ENCODE data around the gene CD52. TPM values are rescaled to one million over a fixed set of nuclear protein-coding genes. Genes with fewer than 3 reads are reported as not detected.
"Not testable (repeated sequence)": the region's sequence is repeated elsewhere in the genome, so short reads cannot be mapped to it uniquely, and the experiment has no call there.

CD52 gene
- total RNA-seq, 2 donors from 2014 or later: 2.7 TPM; not detected in 1

GRCh38 chr1:26289158-26290059, 28.3 kb upstream of the CD52 start:
- Histone ChIP-seq H3K4me3 (no peak overlapping the region), H3K27me3 (replicated peaks; ENCODE audit: insufficient read depth) (no peaks in the 10 kb centered on the region), H3K36me3 (no peaks in the 10 kb centered on the region), H3K4me1 (ENCODE audit: control insufficient read depth in 1 of 2, low read depth in 2 of 2) (peaks cover 17 to 18% of the 10 kb centered on the region in 2 donors), H3K27ac (peak overlapping the region in 1 of 2 donors; percentile 40), H3K9me3 (no peaks in the 10 kb centered on the region)
- ATAC-seq (ENCODE audit: insufficient number of reproducible peaks, low FRiP score, low read depth) (no peak), DNase-seq (ENCODE audit: low spot score) (no peak)
- TF ChIP-seq CTCF (IDR thresholded peaks at IDR 0.05): no peak

GRCh38 chr1:26290122-26290881, 27.5 kb upstream of the CD52 start:
- no peaks in the 10 kb centered on the region for H3K36me3 ChIP-seq
- peak overlapping the region in 1 of 2 donors; percentile 60 for H3K27ac ChIP-seq
- ATAC-seq (ENCODE audit: insufficient number of reproducible peaks, low FRiP score, low read depth) (no peak), DNase-seq (ENCODE audit: low spot score) (no peak)
- no peak overlapping the region for H3K4me3 ChIP-seq
- no peaks in the 10 kb centered on the region for H3K9me3 ChIP-seq
- no peaks in the 10 kb centered on the region for H3K27me3 ChIP-seq (replicated peaks; ENCODE audit: insufficient read depth)
- TF ChIP-seq CTCF (IDR thresholded peaks at IDR 0.05): no peak
- H3K4me1 ChIP-seq (ENCODE audit: control insufficient read depth in 1 of 2, low read depth in 2 of 2): peaks cover 8 to 10% of the 10 kb centered on the region in 2 donors

- no peaks in the 10 kb centered on the region for H3K9me3 ChIP-seq
- H3K4me1 ChIP-seq (ENCODE audit: control insufficient read depth in 1 of 2, low read depth in 2 of 2): peaks cover 5 to 10% of the 10 kb centered on the region in 2 donors
- peak overlapping the region in 1 of 2 donors; percentile 60 for H3K27ac ChIP-seq
- H3K4me3 ChIP-seq: no peak overlapping the region
- DNase-seq (ENCODE audit: low spot score) (no peak), ATAC-seq (ENCODE audit: insufficient number of reproducible peaks, low FRiP score, low read depth) (no peak)
- H3K27me3 ChIP-seq (replicated peaks; ENCODE audit: insufficient read depth): no peaks in the 10 kb centered on the region
- no peak for TF ChIP-seq CTCF (IDR thresholded peaks at IDR 0.05)
- H3K36me3 ChIP-seq: no peaks in the 10 kb centered on the region
Observed at GRCh38 chr1:26290882-26291261, 26.9 kb upstream of the CD52 start.

DNA sequence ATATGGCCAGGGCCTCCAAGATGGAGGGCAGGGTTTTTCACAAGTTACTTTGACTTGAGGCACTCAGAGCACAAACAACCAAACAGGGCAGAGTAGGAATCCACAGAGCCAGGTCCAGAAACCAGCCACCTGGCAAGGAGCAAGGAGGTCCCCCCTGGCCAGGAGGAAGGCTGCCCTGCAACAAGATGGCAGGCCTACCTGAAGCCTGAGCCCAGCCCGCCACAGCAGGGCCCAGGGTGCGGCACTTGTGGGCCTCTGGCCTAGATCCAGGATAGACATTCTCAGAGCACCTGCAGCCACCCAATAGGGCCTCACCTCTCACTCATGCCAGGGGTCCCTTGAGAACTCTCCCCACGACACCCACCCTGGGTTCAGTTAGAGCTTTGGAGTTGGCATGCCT, 26.3 kb upstream of the CD52 start:
- no peak overlapping the region for H3K4me3 ChIP-seq
- H3K4me1 ChIP-seq (ENCODE audit: control insufficient read depth in 1 of 2, low read depth in 2 of 2): peaks cover 3 to 10% of the 10 kb centered on the region in 2 donors
- H3K27ac ChIP-seq: no peak overlapping the region
- ATAC-seq (ENCODE audit: insufficient number of reproducible peaks, low FRiP score, low read depth) (no peak), DNase-seq (ENCODE audit: low spot score) (no peak)
- no peaks in the 10 kb centered on the region for H3K27me3 ChIP-seq (replicated peaks; ENCODE audit: insufficient read depth)
- TF ChIP-seq CTCF (IDR thresholded peaks at IDR 0.05): no peak
- H3K36me3 ChIP-seq: no peaks in the 10 kb centered on the region
- H3K9me3 ChIP-seq: no peaks in the 10 kb centered on the region

GRCh38 chr1:26291939-26292338, 25.8 kb upstream of the CD52 start:
- no peaks in the 10 kb centered on the region for H3K27me3 ChIP-seq (replicated peaks; ENCODE audit: insufficient read depth)
- H3K36me3 ChIP-seq: no peaks in the 10 kb centered on the region
- ATAC-seq (ENCODE audit: insufficient number of reproducible peaks, low FRiP score, low read depth) (no peak), DNase-seq (ENCODE audit: low spot score) (no peak)
- H3K4me1 ChIP-seq (ENCODE audit: control insufficient read depth in 1 of 2, low read depth in 2 of 2): peaks cover 0 to 8% of the 10 kb centered on the region in 2 donors
- no peaks in the 10 kb centered on the region for H3K9me3 ChIP-seq
- TF ChIP-seq CTCF (IDR thresholded peaks at IDR 0.05): no peak
- no peak overlapping the region for H3K4me3 ChIP-seq
- no peak overlapping the region for H3K27ac ChIP-seq

- H3K27me3 ChIP-seq (replicated peaks; ENCODE audit: insufficient read depth); H3K9me3 ChIP-seq; H3K4me1 ChIP-seq (ENCODE audit: control insufficient read depth in 1 of 2, low read depth in 2 of 2); DNase-seq (ENCODE audit: low spot score); H3K36me3 ChIP-seq; H3K27ac ChIP-seq; ATAC-seq (ENCODE audit: insufficient number of reproducible peaks, low FRiP score, low read depth); H3K4me3 ChIP-seq: not testable (repeated sequence)
Observed at GRCh38 chr1:26292735-26293134, 25.0 kb upstream of the CD52 start.

All from thoracic aorta (tissue), 2 donors.